Stomach (tissue), 4 donors: ENCODE results near the gene FBL.

Source experiments
- CTCF ChIP-seq, 7 experiments: fragments of 450-650 bp in 4 of 7; fragments of 200-600 bp in 3 of 7; sonication (generic) in 3 of 7; IDR thresholded peaks; one replicate each; pipeline ENCODE4 v1.5.1; 2016 to 2019; ENCODE audit warnings: antibody characterized with exemption in 7 of 7, control low read depth in 2 of 7, mild to moderate bottlenecking in 1 of 7
- POLR2A ChIP-seq, 4 donors: fragments of 450-650 bp; IDR thresholded peaks; one replicate each; pipeline ENCODE4 v1.6.1; 2016; ENCODE audit warnings: antibody characterized with exemption in 4 of 4, control low read depth in 2 of 4, mild to moderate bottlenecking in 1 of 4, moderate library complexity in 1 of 4
- POLR2AphosphoS5 ChIP-seq, 3 donors: sonication (generic); formaldehyde crosslinking; IDR thresholded peaks; one replicate each; pipeline ENCODE4 v1.6.1; 2016; ENCODE audit warnings: antibody characterized with exemption in 3 of 3

- TF ChIP-seq POLR2A (IDR thresholded peaks at IDR 0.05) (no peak), CTCF (IDR thresholded peaks at IDR 0.05) (no peak), POLR2AphosphoS5 (IDR thresholded peaks at IDR 0.05) (no peak)
These were observed 13.7 kb downstream of the FBL start for GRCh38 chr19:39832341-39833083.
